Smooth muscle cell (in vitro differentiated cells): ENCODE results near the gene PPP2R3A. TPM values are rescaled to one million over a fixed set of nuclear protein-coding genes. Genes with fewer than 3 reads are reported as not detected.

ENCODE experiments used
- DNase-seq: peaks from one replicate; lab custom pipeline; 2025; ENCODE audit not compliant: unreplicated experiment; lab: John Stamatoyannopoulos, UW
- H2AFZ ChIP-seq: fragments of 200-600 bp; sonication (generic); 2 replicates; pipeline ENCODE4 v1.6.0; 2016; ENCODE audit warnings: antibody characterized with exemption, low read depth, mild to moderate bottlenecking
- H3F3A ChIP-seq: fragments of 200-600 bp; sonication (generic); 2 replicates; pipeline ENCODE4 v1.6.0; 2017; ENCODE audit warnings: antibody characterized with exemption, low read depth
- H3K27ac ChIP-seq: fragments of 200-600 bp; sonication (generic); 2 replicates; pipeline ENCODE4 v1.5.1; 2016; ENCODE audit warnings: low read depth, mild to moderate bottlenecking
- H3K27me3 ChIP-seq: fragments of 200-600 bp; sonication (generic); 2 replicates; pipeline ENCODE4 v1.6.1; 2016; ENCODE audit warnings: low read depth, mild to moderate bottlenecking
- H3K36me3 ChIP-seq: fragments of 200-600 bp; sonication (generic); 2 replicates; pipeline ENCODE4 v1.5.1; 2016; ENCODE audit warnings: low read depth
- H3K4me1 ChIP-seq: fragments of 200-600 bp; sonication (generic); 2 replicates; pipeline ENCODE4 v1.5.1; 2016; ENCODE audit warnings: low read depth
- H3K4me2 ChIP-seq: fragments of 200-600 bp; sonication (generic); 2 replicates; pipeline ENCODE4 v1.6.0; 2016; ENCODE audit warnings: mild to moderate bottlenecking
- H3K4me3 ChIP-seq: fragments of 200-600 bp; sonication (generic); 2 replicates; pipeline ENCODE4 v1.5.1; 2016; ENCODE audit warnings: mild to moderate bottlenecking
- H3K79me2 ChIP-seq: fragments of 200-600 bp; sonication (generic); 2 replicates; pipeline ENCODE4 v1.6.0; 2016; ENCODE audit warnings: low read depth, mild to moderate bottlenecking
- H3K9ac ChIP-seq: fragments of 200-600 bp; sonication (generic); 2 replicates; pipeline ENCODE4 v1.6.0; 2016; ENCODE audit warnings: low read depth
- H3K9me3 ChIP-seq: fragments of 200-600 bp; sonication (generic); replicated peaks from 2 replicates; pipeline ENCODE4 v1.5.1; 2016; ENCODE audit warnings: low read depth
- H4K20me1 ChIP-seq: fragments of 200-600 bp; sonication (generic); 2 replicates; pipeline ENCODE4 v1.6.0; 2016; ENCODE audit warnings: low read depth
- WGBS: methylation state at CpG from one replicate; pipeline ENCODE4 v1.1.7; 2016; ENCODE audit warnings: low lambda C conversion rate; 5-methylcytosine and 5-hydroxymethylcytosine counted together
- polyA plus RNA-seq: library from polyadenylated mRNA; unstranded; fragments of >200 nt; fragmentation: Nextera tagmentation; extraction: Ambion mirVana; gene quantifications from 2 replicates; pipeline ENCODE4 v1.2.1, GENCODE V29; 2016
- total RNA-seq: library from RNA; depleted of rRNA; stranded (reverse); fragments of >200 nt; gene quantifications from 2 replicates; pipeline ENCODE4 v1.2.3, GENCODE V29; 2014
- TF ChIP-seq, protein P1 (sequence below): fragments of 200-600 bp; sonication (generic); IDR thresholded peaks from 2 replicates; pipeline ENCODE4 v1.5.1; 2017; ENCODE audit warnings: borderline replicate concordance, mild to moderate bottlenecking, antibody characterized with exemption; ENCODE audit not compliant: insufficient read depth, poor library complexity, severe bottlenecking

The PPP2R3A gene
- total and polyA plus RNA-seq, 2 experiments from 2014 or later = 8.0 to 24.7 TPM

GRCh38 chr3:136195258-136196063 is 229.9 kb downstream of the PPP2R3A start:
- Histone ChIP-seq H3F3A (peaks cover 20% of the 10 kb centered on the region), H3K27ac (peak overlapping the region; percentile 99), H3K27me3 (no peaks in the 10 kb centered on the region), H3K79me2 (peaks cover 52% of the 10 kb centered on the region), H3K9ac (peak overlapping the region; percentile 99), H3K4me3 (peak overlapping the region; percentile 97), H2AFZ (peak overlapping the region; percentile 89), H3K9me3 (no peaks in the 10 kb centered on the region), H4K20me1 (peaks cover 50% of the 10 kb centered on the region), H3K4me1 (peaks cover 37% of the 10 kb centered on the region), H3K36me3 (no peaks in the 10 kb centered on the region), H3K4me2 (peak overlapping the region; percentile 89)
- TF ChIP-seq, protein P1, sequence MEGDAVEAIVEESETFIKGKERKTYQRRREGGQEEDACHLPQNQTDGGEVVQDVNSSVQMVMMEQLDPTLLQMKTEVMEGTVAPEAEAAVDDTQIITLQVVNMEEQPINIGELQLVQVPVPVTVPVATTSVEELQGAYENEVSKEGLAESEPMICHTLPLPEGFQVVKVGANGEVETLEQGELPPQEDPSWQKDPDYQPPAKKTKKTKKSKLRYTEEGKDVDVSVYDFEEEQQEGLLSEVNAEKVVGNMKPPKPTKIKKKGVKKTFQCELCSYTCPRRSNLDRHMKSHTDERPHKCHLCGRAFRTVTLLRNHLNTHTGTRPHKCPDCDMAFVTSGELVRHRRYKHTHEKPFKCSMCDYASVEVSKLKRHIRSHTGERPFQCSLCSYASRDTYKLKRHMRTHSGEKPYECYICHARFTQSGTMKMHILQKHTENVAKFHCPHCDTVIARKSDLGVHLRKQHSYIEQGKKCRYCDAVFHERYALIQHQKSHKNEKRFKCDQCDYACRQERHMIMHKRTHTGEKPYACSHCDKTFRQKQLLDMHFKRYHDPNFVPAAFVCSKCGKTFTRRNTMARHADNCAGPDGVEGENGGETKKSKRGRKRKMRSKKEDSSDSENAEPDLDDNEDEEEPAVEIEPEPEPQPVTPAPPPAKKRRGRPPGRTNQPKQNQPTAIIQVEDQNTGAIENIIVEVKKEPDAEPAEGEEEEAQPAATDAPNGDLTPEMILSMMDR = no peak
- 1% methylated on average over 63 of the region's 103 CpGs for WGBS
- peak; percentile 73 for DNase-seq

- peak within 1 kb of the TSS; percentile 99 for H3K9ac ChIP-seq
- H3K27ac ChIP-seq = peak within 1 kb of the TSS; percentile 99
- WGBS = 0% methylated on average over 6 of the region's 37 CpGs
- peaks cover 44% of the 10 kb centered on the region for H4K20me1 ChIP-seq
- H3K27me3 ChIP-seq = no peaks in the 10 kb centered on the region
- peaks cover 46% of the 10 kb centered on the region for H3K79me2 ChIP-seq
- H3K4me1 ChIP-seq = peaks cover 37% of the 10 kb centered on the region
- H2AFZ ChIP-seq = peak within 1 kb of the TSS; percentile 90
- DNase-seq = peak; percentile 93
- H3K4me3 ChIP-seq = peak within 1 kb of the TSS; percentile 97
- TF ChIP-seq, protein P1 = no peak
- no peaks in the 10 kb centered on the region for H3K9me3 ChIP-seq
- peaks cover 20% of the 10 kb centered on the region for H3F3A ChIP-seq
- H3K4me2 ChIP-seq = peak within 1 kb of the TSS; percentile 89
- no peaks in the 10 kb centered on the region for H3K36me3 ChIP-seq
These were observed 230.5 kb downstream of the PPP2R3A start, which contains the start of gene MSL2 for GRCh38 chr3:136196064-136196400. TSS of gene MSL2 (minus strand) at chr3:136196335. CDS start at chr3:136195113, 1,222 bp downstream.

GRCh38 chr3:136196401-136197158 is 231.1 kb downstream of the PPP2R3A start:
- WGBS = under 1% methylated on average over 64 of the region's 64 CpGs
- Histone ChIP-seq H3K9me3 (no peaks in the 10 kb centered on the region), H3K9ac (peak overlapping the region; percentile 99), H3K4me2 (peak overlapping the region; percentile 89), H3K36me3 (no peaks in the 10 kb centered on the region), H4K20me1 (peaks cover 39% of the 10 kb centered on the region), H3K4me1 (peaks cover 35% of the 10 kb centered on the region), H3K27me3 (no peaks in the 10 kb centered on the region), H3K27ac (peak overlapping the region; percentile 99), H3K4me3 (peak overlapping the region; percentile 97), H3F3A (peaks cover 20% of the 10 kb centered on the region), H3K79me2 (peaks cover 40% of the 10 kb centered on the region), H2AFZ (peak overlapping the region; percentile 90)
- TF ChIP-seq, protein P1 = no peak
- peak; percentile 99 for DNase-seq
